Pancreas (tissue), 10 donors: ENCODE data around the gene ARHGAP6. TPM values are rescaled to one million over a fixed set of nuclear protein-coding genes. Genes with fewer than 3 reads are reported as not detected.

Source experiments
- ATAC-seq, 4 donors: fragments of 200-7000 bp; cut with Tn5 transposase; one replicate each; pipeline versions ENCODE4 v1.8.0 to v1.9.1; 2020; ENCODE audit warnings: mild to moderate bottlenecking in 4 of 4, moderate library complexity in 4 of 4
- DNase-seq, 6 donors: peaks; one replicate each; pipeline ENCODE4 v3.0.0-alpha.2; 2020
- FAIRE-seq: peaks from 2 replicates; lab custom pipeline; 2012; peaks lifted over from hg19 to GRCh38; lab: Jason Lieb, UNC
- H3K27ac ChIP-seq, 4 donors: fragments of 200-600 bp; sonication (generic); 1 replicate in 3 of 4; 2 replicates in 1 of 4; pipeline versions ENCODE4 v1.5.0 to v1.8.0; 2020
- H3K27me3 ChIP-seq, 4 donors: fragments of 200-600 bp; one replicate each; pipeline ENCODE4 v1.8.0; 2021
- H3K36me3 ChIP-seq, 3 donors: fragments of 200-600 bp; sonication (generic) in 1 of 3; one replicate each; pipeline versions ENCODE4 v1.5.0 to v1.8.0; 2020 to 2021
- H3K4me1 ChIP-seq, 3 donors: fragments of 200-600 bp; one replicate each; pipeline ENCODE4 v1.8.0; 2021
- H3K4me3 ChIP-seq, 4 donors: fragments of 200-600 bp; sonication (generic) in 2 of 4; one replicate each; pipeline versions ENCODE4 v1.5.0 to v1.8.0; 2020 to 2021
- H3K9me3 ChIP-seq, 4 donors: fragments of 200-600 bp; one replicate each; pipeline ENCODE4 v1.8.0; 2021
- WGBS, 2 donors: extraction: QIAGEN DNeasy Blood & Tissue Kit; methylation state at CpG; one replicate each; pipeline ENCODE4 v1.1.7; 2013; 5-methylcytosine and 5-hydroxymethylcytosine counted together
- intact Hi-C, 3 donors: fragments of 100-400 bp; cut with DNase I; formaldehyde crosslinking; loops; one replicate each; pipeline versions ENCODE4 v1.11.1 to v1.14.2; 2022
- polyA plus RNA-seq, 2 donors: library from polyadenylated mRNA; stranded (reverse); fragments of 200-250 nt; gene quantifications; one replicate each; pipeline ENCODE4 v1.2.3, GENCODE V29; 2013
- total RNA-seq, 6 donors: library from RNA; stranded (reverse); fragmentation: NEBNext Ultra II Directional in 4 of 6; extraction: Animal tissue kit (Norgen Biotek cat#: 25700) in 4 of 6; gene quantifications; one replicate each; pipeline versions ENCODE4 v1.2.1 to v1.2.4, GENCODE V29; 2021 to 2023
- TF ChIP-seq, protein P1 (sequence below), 4 donors: fragments of 200-600 bp; sonication (generic) in 3 of 4; IDR thresholded peaks; one replicate each; pipeline versions ENCODE4 v1.5.0 to v1.8.0; 2021; ENCODE audit warnings: antibody characterized with exemption in 4 of 4
- donor health status: healthy with polysubstance abuse.
- donor health status: DM: no; HTN: no; CAD: no; lungs with moderate emphysema.
- donor health status: DM: no; HTN: no; CAD: no.
- donor health status: control.
- donor health status: control.
- donor health status: Bipolar disorder and iron deficiency.
- donor health status: DM: yes; HTN: yes; CAD: no.
- donor health status: DM: no; HTN: no; CAD: no.
- donor health status: DM: no; HTN: no; CAD: no.
- donor health status: DM: yes; HTN: yes; CAD: no.

ARHGAP6 gene
- total and polyA plus RNA-seq, 8 donors = 0.79 to 3.3 (median 1.1) TPM

DNA sequence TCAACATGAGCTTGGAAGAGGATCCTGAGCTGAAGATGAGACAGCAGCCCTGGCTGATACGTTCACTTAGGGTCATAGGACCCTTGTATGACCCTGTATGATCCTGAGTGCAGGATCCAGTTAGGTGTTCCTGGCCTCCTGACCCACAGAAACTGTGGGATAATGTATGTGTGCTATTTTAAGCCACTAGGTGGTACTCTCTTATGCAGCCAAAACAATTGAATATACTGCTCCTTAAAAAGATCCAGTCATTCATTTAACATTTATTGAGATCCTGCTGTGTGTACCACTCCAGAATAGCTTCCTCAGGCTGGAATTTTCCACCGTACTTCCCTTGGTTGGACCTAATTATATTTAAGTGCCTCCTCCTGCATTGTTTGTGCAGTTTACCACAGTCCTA, 205.4 kb downstream of the ARHGAP6 start:
- no peak overlapping the region for H3K27ac ChIP-seq
- H3K36me3 ChIP-seq = no peaks in the 10 kb centered on the region
- FAIRE-seq (no peak), ATAC-seq (no peak), DNase-seq (no peak)
- no peaks in the 10 kb centered on the region for H3K4me1 ChIP-seq
- TF ChIP-seq, protein P1, sequence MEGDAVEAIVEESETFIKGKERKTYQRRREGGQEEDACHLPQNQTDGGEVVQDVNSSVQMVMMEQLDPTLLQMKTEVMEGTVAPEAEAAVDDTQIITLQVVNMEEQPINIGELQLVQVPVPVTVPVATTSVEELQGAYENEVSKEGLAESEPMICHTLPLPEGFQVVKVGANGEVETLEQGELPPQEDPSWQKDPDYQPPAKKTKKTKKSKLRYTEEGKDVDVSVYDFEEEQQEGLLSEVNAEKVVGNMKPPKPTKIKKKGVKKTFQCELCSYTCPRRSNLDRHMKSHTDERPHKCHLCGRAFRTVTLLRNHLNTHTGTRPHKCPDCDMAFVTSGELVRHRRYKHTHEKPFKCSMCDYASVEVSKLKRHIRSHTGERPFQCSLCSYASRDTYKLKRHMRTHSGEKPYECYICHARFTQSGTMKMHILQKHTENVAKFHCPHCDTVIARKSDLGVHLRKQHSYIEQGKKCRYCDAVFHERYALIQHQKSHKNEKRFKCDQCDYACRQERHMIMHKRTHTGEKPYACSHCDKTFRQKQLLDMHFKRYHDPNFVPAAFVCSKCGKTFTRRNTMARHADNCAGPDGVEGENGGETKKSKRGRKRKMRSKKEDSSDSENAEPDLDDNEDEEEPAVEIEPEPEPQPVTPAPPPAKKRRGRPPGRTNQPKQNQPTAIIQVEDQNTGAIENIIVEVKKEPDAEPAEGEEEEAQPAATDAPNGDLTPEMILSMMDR (IDR thresholded peaks at IDR 0.05) = no peak
- H3K27me3 ChIP-seq = peaks cover 0 to 3% (median 0%) of the 10 kb centered on the region in 4 donors
- no peaks in the 10 kb centered on the region for H3K9me3 ChIP-seq
- WGBS, 2 donors = 59 to 60% methylated on average over 2 of the region's 2 CpGs
- intact Hi-C loops = no loop called here
- H3K4me3 ChIP-seq = no peak overlapping the region

DNA sequence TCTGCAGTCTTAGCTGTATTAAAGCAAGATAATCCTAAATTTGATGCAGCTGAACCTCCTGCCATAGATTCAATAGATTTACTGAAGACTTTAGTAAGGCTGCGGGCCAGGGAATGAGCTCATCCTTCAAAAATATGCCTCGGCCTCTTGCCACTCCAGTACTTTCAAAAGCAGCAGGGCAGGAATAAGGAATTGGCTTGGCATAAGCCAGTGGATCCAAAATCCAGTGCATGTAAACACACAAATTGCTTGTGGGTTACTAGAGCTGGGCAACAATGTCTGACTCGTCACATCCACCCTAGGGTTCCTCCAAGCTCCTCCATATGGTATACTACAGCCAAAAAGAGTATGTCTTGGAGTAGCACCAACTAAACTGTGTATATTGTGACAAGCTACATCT, 207.6 kb downstream of the ARHGAP6 start:
- FAIRE-seq = no peak

DNA sequence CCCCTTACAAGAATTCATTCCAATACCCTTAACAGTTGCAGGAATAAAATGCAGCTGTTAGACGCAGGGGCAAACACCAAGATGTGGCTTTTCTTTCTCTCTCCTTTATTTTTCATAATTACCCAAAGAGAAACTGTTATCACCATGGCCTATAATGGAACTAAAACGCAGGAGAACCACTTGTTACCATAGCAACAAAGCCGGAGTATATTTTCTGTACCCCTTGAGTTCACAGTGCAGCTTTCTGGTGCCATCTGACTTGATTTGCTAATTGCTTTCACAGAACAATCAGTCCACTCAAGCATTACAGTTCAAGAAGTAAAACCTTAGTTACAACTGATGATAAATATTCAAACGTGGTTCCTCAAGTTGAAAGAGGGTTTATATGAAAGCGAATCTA, 214.6 kb downstream of the ARHGAP6 start:
- WGBS, 2 donors = 55 to 56% methylated on average over 5 of the region's 5 CpGs
- TF ChIP-seq, protein P1 (IDR thresholded peaks at IDR 0.05) = no peak
- FAIRE-seq = no peak

More for the DNA sequence above, 207.6 kb downstream of the ARHGAP6 start:
- Histone ChIP-seq H3K27me3 (peaks cover 0 to 3% (median 0%) of the 10 kb centered on the region in 4 donors), H3K9me3 (no peaks in the 10 kb centered on the region), H3K4me1 (no peaks in the 10 kb centered on the region), H3K4me3 (no peak overlapping the region), H3K36me3 (no peaks in the 10 kb centered on the region), H3K27ac (no peak overlapping the region)
- DNase-seq (no peak), ATAC-seq (no peak)
- intact Hi-C loops = no loop called here
- TF ChIP-seq, protein P1 (IDR thresholded peaks at IDR 0.05) = no peak
- 56 to 76% methylated on average over 3 of the region's 3 CpGs for WGBS, 2 donors

DNA sequence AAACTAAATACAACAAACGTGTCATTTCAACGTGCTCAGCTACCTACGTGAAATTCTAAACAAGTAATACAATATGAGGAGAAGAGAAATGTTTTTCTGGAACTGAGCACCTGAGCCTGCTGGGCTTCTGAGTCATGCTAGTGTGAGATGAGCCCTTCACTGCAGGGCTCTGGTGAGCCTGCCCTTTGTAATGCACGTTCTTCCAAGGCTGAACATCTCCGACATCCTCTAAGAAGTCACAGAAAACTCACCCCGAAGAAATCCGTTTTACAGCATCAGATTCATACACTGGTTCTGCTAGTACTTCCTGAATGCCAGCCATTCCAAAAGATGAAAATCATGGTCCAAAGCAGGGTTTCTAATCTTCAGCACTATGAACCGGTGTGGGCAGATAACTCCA, 215.4 kb downstream of the ARHGAP6 start:
- DNase-seq (no peak), FAIRE-seq (no peak), ATAC-seq (no peak)
- no peaks in the 10 kb centered on the region for H3K36me3 ChIP-seq
- no peak overlapping the region for H3K27ac ChIP-seq
- TF ChIP-seq, protein P1 (IDR thresholded peaks at IDR 0.05) = no peak
- no peak overlapping the region for H3K4me3 ChIP-seq
- no peaks in the 10 kb centered on the region for H3K9me3 ChIP-seq
- peaks cover 0 to 3% (median 0%) of the 10 kb centered on the region in 4 donors for H3K27me3 ChIP-seq
- intact Hi-C loops = no loop called here
- WGBS, 2 donors = 50 to 52% methylated on average over 8 of the region's 8 CpGs
- no peaks in the 10 kb centered on the region for H3K4me1 ChIP-seq

More for the DNA sequence above, 214.6 kb downstream of the ARHGAP6 start:
- no peaks in the 10 kb centered on the region for H3K36me3 ChIP-seq
- H3K27ac ChIP-seq = no peak overlapping the region
- peaks cover 0 to 3% (median 0%) of the 10 kb centered on the region in 4 donors for H3K27me3 ChIP-seq
- intact Hi-C loops = no loop called here
- ATAC-seq = no peak
- DNase-seq = no peak
- no peaks in the 10 kb centered on the region for H3K9me3 ChIP-seq
- H3K4me1 ChIP-seq = no peaks in the 10 kb centered on the region
- H3K4me3 ChIP-seq = no peak overlapping the region

DNA sequence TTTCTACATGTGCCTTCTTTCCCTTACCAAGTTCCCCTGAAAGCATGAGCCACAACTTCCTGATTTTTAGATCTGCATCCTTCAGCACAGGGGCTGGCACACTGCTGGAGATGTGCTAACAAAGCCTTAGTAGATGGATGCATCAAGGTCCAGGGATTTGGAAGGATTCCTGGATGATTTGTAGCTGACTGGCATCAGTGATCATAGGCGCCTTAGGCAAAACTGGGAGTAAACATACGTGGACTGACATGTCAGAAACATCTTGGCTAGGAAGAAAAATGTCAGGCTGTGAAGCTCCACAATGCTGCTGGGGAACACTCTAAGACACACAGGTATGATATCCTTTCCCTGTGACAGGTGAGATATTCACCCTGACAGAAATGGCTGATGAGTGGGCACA, 216.1 kb downstream of the ARHGAP6 start:
- TF ChIP-seq, protein P1 (IDR thresholded peaks at IDR 0.05) = no peak
- ATAC-seq (no peak), DNase-seq (no peak), FAIRE-seq (no peak)
- H3K4me1 ChIP-seq = no peaks in the 10 kb centered on the region
- no peak overlapping the region for H3K4me3 ChIP-seq
- 52 to 61% methylated on average over 2 of the region's 2 CpGs for WGBS, 2 donors
- intact Hi-C loops = no loop called here
- no peaks in the 10 kb centered on the region for H3K36me3 ChIP-seq
- no peak overlapping the region for H3K27ac ChIP-seq
- H3K9me3 ChIP-seq = no peaks in the 10 kb centered on the region
- H3K27me3 ChIP-seq = peaks cover 0 to 3% (median 0%) of the 10 kb centered on the region in 4 donors
